HPDE6-E6E7 (cell line): ENCODE measurements around the gene DCLK1.

Source experiments
- DNase-seq: peaks from one replicate; pipeline ENCODE4 v3.0.0; 2011; ENCODE audit warnings: missing footprints; ENCODE audit errors: extremely low spot score

DCLK1 gene

GRCh38 chr13:35785576-35786303 lies 345.4 kb downstream of the DCLK1 start:
- DNase-seq: no peak

GRCh38 chr13:35784286-35784951 lies 346.8 kb downstream of the DCLK1 start:
- no peak for DNase-seq

- DNase-seq: no peak
These were observed 348.4 kb downstream of the DCLK1 start for GRCh38 chr13:35782793-35783192.

- DNase-seq: no peak
These were observed 349.9 kb downstream of the DCLK1 start for GRCh38 chr13:35781036-35782000.

- no peak for DNase-seq
These were observed 350.6 kb downstream of the DCLK1 start for GRCh38 chr13:35780613-35781012.

GRCh38 chr13:35771898-35772297 lies 359.3 kb downstream of the DCLK1 start:
- peak; percentile 23 for DNase-seq

GRCh38 chr13:35770756-35771297 lies 360.4 kb downstream of the DCLK1 start:
- DNase-seq: no peak

- no peak for DNase-seq
These were observed 361.4 kb downstream of the DCLK1 start for GRCh38 chr13:35769812-35770211.

GRCh38 chr13:35768551-35768950 lies 362.6 kb downstream of the DCLK1 start:
- DNase-seq: no peak

GRCh38 chr13:35768073-35768472 lies 363.1 kb downstream of the DCLK1 start:
- no peak for DNase-seq

- no peak for DNase-seq
These were observed 363.8 kb downstream of the DCLK1 start for GRCh38 chr13:35767256-35767976.

GRCh38 chr13:35766663-35767062 lies 364.5 kb downstream of the DCLK1 start:
- no peak for DNase-seq

GRCh38 chr13:35765941-35766340 lies 365.2 kb downstream of the DCLK1 start:
- DNase-seq: no peak

- no peak for DNase-seq
These were observed 365.8 kb downstream of the DCLK1 start for GRCh38 chr13:35765366-35765765.

GRCh38 chr13:35764326-35765015 lies 366.7 kb downstream of the DCLK1 start:
- DNase-seq: no peak

- DNase-seq: no peak
These were observed 367.4 kb downstream of the DCLK1 start for GRCh38 chr13:35763782-35764123.

- DNase-seq: no peak
These were observed 368.0 kb downstream of the DCLK1 start for GRCh38 chr13:35763060-35763781.

GRCh38 chr13:35761440-35762252 lies 369.5 kb downstream of the DCLK1 start:
- DNase-seq: no peak

- no peak for DNase-seq
These were observed 370.4 kb downstream of the DCLK1 start for GRCh38 chr13:35760735-35761281.
